Uterus (tissue), 4 donors: ENCODE results near the gene CNIH2. TPM values are rescaled to one million over a fixed set of nuclear protein-coding genes. Genes with fewer than 3 reads are reported as not detected.

Experiments used
- DNase-seq, 2 donors: peaks; one replicate each; pipeline ENCODE4 v3.0.0-alpha.2; 2019 to 2020
- H3K27ac ChIP-seq, 2 donors: fragments of 200-600 bp; sonication (generic); 1 replicate in 1 of 2; 2 replicates in 1 of 2; pipeline ENCODE4 v1.5.1; 2016 to 2018
- H3K27me3 ChIP-seq, 2 donors: fragments of 200-600 bp; sonication (generic); one replicate each; pipeline ENCODE4 v1.5.1; 2018 to 2019; ENCODE audit warnings: control low read depth in 1 of 2
- H3K36me3 ChIP-seq, 2 donors: fragments of 200-600 bp; sonication (generic); one replicate each; pipeline ENCODE4 v1.5.1; 2019; ENCODE audit warnings: control low read depth in 1 of 2
- H3K4me1 ChIP-seq, 2 donors: fragments of 200-600 bp; sonication (generic); one replicate each; pipeline ENCODE4 v1.5.1; 2018 to 2019; ENCODE audit warnings: control low read depth in 1 of 2
- H3K4me3 ChIP-seq, 2 donors: fragments of 200-600 bp; sonication (generic); 1 replicate in 1 of 2; 2 replicates in 1 of 2; pipeline ENCODE4 v1.5.1; 2018 to 2019; ENCODE audit warnings: mild to moderate bottlenecking in 1 of 2
- H3K9me3 ChIP-seq, 2 donors: fragments of 200-600 bp; sonication (generic); one replicate each; pipeline ENCODE4 v1.5.1; 2019; ENCODE audit warnings: control low read depth in 1 of 2
- CTCF ChIP-seq, 4 experiments: fragments of 200-600 bp in 2 of 4; fragments of 450-650 bp in 2 of 4; sonication (generic) in 2 of 4; IDR thresholded peaks; one replicate each; pipeline ENCODE4 v1.5.1; 2016 to 2019; ENCODE audit warnings: antibody characterized with exemption in 4 of 4, mild to moderate bottlenecking in 2 of 4, moderate library complexity in 1 of 4
- POLR2A ChIP-seq, 2 donors: fragments of 450-650 bp; IDR thresholded peaks; one replicate each; pipeline ENCODE4 v1.6.1; 2016; ENCODE audit warnings: antibody characterized with exemption in 2 of 2, mild to moderate bottlenecking in 1 of 2, moderate library complexity in 1 of 2
- intact Hi-C: fragments of 100-400 bp; cut with DNase I; formaldehyde crosslinking; loops from one replicate; pipeline ENCODE4 v1.15.1; 2023; ENCODE audit warnings: low total_unique reads
- total RNA-seq, 4 donors: library from RNA; depleted of rRNA in 3 of 4; stranded (reverse); fragments of >200 nt in 3 of 4; gene quantifications; one replicate each; pipeline versions ENCODE4 v1.1.0 to v1.2.4, GENCODE V29; 2014 to 2023
- donor health status: DM: yes; HTN: yes; CAD: no.

CNIH2 gene
- total RNA-seq, 4 donors from 2014 or later = 1.2 to 1.5 TPM; not detected in 2

- Histone ChIP-seq H3K27me3 (peaks cover 7 to 13% of the 10 kb centered on the region in 2 donors), H3K27ac (no peak overlapping the region), H3K4me1 (peaks cover 0 to 19% of the 10 kb centered on the region in 2 donors), H3K36me3 (no peaks in the 10 kb centered on the region), H3K9me3 (no peaks in the 10 kb centered on the region), H3K4me3 (no peak overlapping the region)
- TF ChIP-seq POLR2A (IDR thresholded peaks at IDR 0.05) (no peak), CTCF (IDR thresholded peaks at IDR 0.05) (no peak)
- DNase-seq = no peak
- intact Hi-C loops = no loop called here
Measured at GRCh38 chr11:66291303-66291705, 13.3 kb downstream of the CNIH2 start.

GRCh38 chr11:66291706-66292542 is 13.9 kb downstream of the CNIH2 start, which contains the start of gene TMEM151A:
TSS of gene TMEM151A (plus strand) at chr11:66291894. CDS start at chr11:66292014, 120 bp downstream.
- H3K36me3 ChIP-seq = no peaks in the 10 kb centered on the region
- no peak within 1 kb of the TSS for H3K27ac ChIP-seq
- DNase-seq = no peak
- H3K4me3 ChIP-seq = no peak within 1 kb of the TSS
- intact Hi-C loops = no loop called here
- no peaks in the 10 kb centered on the region for H3K9me3 ChIP-seq
- H3K4me1 ChIP-seq = peaks cover 0 to 19% of the 10 kb centered on the region in 2 donors
- peaks cover 7 to 13% of the 10 kb centered on the region in 2 donors for H3K27me3 ChIP-seq
- TF ChIP-seq CTCF (IDR thresholded peaks at IDR 0.05) (no peak), POLR2A (IDR thresholded peaks at IDR 0.05) (no peak)

- Histone ChIP-seq H3K27me3 (peaks cover 7 to 13% of the 10 kb centered on the region in 2 donors), H3K4me3 (no peak overlapping the region)
- intact Hi-C loops = no loop called here
Measured at GRCh38 chr11:66292543-66293332, 14.8 kb downstream of the CNIH2 start.

GRCh38 chr11:66293352-66293751 is 15.4 kb downstream of the CNIH2 start:
- H3K27me3 ChIP-seq = peaks cover 7 to 13% of the 10 kb centered on the region in 2 donors
- intact Hi-C loops = no loop called here
- no peaks in the 10 kb centered on the region for H3K36me3 ChIP-seq
- TF ChIP-seq POLR2A (IDR thresholded peaks at IDR 0.05) = no peak
- no peak for TF ChIP-seq CTCF (IDR thresholded peaks at IDR 0.05)
- H3K4me3 ChIP-seq = no peak overlapping the region
- peaks cover 0 to 13% of the 10 kb centered on the region in 2 donors for H3K4me1 ChIP-seq
- no peak overlapping the region for H3K27ac ChIP-seq
- DNase-seq = no peak
- H3K9me3 ChIP-seq = no peaks in the 10 kb centered on the region

More at GRCh38 chr11:66292543-66293332, 14.8 kb downstream of the CNIH2 start:
- H3K36me3 ChIP-seq = no peaks in the 10 kb centered on the region
- TF ChIP-seq POLR2A (IDR thresholded peaks at IDR 0.05) (no peak), CTCF (IDR thresholded peaks at IDR 0.05) (no peak)
- no peaks in the 10 kb centered on the region for H3K9me3 ChIP-seq
- no peak overlapping the region for H3K27ac ChIP-seq
- no peak for DNase-seq
- peaks cover 0 to 15% of the 10 kb centered on the region in 2 donors for H3K4me1 ChIP-seq
